NCI-H2196 (cell line): ENCODE data around the gene PCARE.
A peak's percentile ranks its signal among the peaks of the same experiment; 100 is the strongest.
"Not testable (repeated sequence)": the region's sequence is repeated elsewhere in the genome, so short reads cannot be mapped to it uniquely, and the experiment has no call there.

Source experiments
- DNase-seq: peaks from one replicate; lab custom pipeline; 2025; ENCODE audit not compliant: unreplicated experiment; lab: John Stamatoyannopoulos, UW

PCARE gene

DNA sequence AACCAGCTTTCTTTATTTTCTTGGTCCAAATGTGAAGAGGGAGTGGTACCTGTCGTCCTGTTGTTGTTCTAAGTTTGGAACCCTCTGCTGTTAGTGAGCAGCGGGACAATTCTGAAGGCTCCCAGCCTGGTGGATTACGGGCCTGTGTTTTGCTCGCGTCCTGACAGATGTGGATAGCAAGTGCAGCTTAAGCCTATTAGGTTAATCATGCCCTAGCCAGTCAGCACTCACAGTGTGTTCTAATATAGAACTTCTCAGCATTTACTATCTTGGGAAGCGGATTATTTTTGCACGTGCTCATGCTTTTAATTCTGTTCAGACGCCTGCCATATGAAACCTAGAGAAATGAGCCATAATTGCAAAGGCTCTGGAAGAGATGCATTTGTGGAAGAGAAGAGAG is at the start of gene PCARE:
TSS of gene PCARE (minus strand) at position 113 of the 400 bp plus-strand sequence. CDS start 262 bp downstream, outside the sequence.
- no peak for DNase-seq

DNA sequence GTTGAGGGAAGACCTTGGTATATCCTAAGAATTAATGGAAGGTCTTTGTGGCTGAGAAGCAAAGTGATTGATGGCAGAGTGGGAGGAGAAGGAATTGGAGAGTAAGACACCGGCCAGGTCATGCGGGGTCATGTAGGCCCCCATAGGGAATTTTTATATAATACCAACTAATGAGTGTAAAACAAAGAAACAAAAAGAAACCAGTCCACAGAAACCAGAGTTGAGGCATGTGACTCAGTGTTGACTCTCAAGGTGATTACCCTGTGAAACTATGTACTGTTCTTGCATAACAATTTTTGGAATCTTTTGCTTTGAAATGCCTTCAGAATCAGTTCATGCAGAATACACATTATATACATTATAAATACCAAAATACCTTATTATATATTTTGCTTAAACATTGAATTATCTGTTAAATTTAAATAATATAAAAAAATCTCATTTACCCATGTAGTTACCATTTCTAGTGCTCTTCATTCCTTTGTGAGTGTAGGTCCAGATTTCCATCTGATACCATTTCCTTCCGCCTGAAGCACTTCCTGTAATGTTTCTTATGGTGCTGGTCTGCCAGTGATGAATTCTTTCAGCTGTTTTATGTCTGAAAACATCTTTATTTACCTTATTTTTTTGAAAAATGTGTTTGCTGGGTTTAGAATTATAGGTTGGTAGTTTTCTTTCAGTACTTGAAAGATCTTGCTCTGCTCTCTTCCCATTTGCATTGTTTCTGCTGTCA is 49.5 kb upstream of the PCARE start:
- no peak for DNase-seq

- no peak for DNase-seq
Measured at GRCh38 chr2:29120846-29121245, 46.5 kb upstream of the PCARE start.

DNA sequence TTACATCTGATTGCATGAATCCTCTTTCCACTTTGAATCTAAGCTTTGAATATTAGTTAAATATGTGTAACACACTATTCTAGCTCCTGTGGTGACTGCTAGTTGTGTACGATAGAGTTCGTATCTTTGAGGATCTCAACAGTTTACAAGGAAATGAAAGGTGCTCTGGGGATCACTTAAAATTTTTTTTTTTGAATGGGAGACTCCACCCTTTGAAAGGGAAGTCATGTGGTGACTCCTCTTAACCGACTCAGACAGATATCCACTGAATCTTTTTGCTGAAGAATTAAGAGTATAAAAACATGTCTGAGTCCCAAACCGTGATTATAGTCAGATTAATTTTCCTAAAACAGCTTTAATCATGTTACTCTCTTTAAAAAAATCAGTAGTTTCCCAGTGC is 44.9 kb upstream of the PCARE start:
- DNase-seq, result no peak

DNA sequence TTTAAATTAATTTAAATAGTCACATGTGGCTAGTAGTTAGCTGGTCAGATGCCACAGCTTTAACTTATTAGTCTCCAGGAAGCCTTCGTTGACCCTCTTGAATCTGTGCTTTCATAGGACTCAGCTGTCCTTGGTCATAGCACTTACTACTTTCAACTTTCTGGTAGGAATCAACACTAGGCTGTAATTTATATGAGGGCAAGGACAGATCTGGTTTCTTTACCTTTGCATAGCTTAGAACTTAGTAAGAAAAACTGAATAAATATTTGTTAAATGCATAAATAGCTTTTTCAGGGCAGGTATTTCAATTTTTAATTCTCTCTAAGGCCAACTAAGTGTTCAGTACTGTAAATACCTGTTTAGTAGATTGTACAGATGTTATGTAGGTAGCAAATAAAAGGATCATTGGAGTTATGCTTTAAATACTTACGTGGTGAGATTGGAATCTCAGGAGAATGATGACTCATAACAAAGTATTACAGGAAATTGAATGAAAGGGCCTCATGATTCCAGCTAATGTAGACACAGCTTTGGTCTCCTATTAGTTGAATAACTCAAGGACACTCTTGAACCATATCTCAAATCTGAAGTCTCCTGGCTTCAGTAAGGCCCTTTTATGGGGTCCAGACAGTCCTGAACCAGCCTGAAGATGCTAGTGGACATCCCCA is 43.4 kb upstream of the PCARE start:
- DNase-seq, result no peak

GRCh38 chr2:29115797-29116781 is 41.8 kb upstream of the PCARE start:
- no peak for DNase-seq

DNA sequence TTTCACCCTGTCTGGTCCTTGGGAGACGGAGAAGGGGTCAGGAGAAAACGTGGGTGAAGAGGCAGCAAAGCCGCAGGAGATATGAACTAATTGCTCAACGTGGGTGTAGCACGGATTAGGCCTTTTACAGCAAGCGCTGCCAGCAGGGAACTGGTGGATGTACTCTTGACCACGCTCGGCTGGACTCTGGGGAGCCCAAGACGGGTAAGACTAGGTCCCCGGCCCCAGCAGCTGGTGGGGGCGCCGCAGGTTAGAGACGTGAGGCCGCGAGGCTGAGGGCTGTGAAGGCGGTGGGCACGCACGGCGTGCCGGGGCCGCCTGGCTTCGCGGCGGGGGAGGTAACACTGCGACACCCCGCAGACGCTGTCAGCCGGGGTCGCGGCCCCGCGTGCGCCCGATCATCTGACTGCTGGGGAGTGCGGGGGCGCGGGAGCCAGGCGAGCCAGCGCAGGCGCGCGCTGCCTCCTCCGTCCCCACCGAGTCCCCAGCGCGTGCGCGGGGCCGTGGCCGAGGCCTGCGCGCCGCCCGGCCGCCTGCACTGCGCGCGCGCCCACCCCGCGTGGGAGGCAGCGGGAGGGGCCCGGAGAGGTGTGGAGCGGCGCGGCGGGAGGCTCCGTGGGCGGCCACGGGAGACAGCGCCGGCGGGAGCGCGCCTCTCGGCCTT is 40.8 kb upstream of the PCARE start, which contains the start of gene CLIP4:
TSS of gene CLIP4 (plus strand) at position 470 of the 664 bp plus-strand sequence. CDS start 5,974 bp downstream, outside the sequence.
- no peak for DNase-seq

GRCh38 chr2:29114586-29114945 is 40.2 kb upstream of the PCARE start:
- no peak for DNase-seq

GRCh38 chr2:29113891-29114321 is 39.6 kb upstream of the PCARE start:
- DNase-seq, result peak; percentile 23

DNA sequence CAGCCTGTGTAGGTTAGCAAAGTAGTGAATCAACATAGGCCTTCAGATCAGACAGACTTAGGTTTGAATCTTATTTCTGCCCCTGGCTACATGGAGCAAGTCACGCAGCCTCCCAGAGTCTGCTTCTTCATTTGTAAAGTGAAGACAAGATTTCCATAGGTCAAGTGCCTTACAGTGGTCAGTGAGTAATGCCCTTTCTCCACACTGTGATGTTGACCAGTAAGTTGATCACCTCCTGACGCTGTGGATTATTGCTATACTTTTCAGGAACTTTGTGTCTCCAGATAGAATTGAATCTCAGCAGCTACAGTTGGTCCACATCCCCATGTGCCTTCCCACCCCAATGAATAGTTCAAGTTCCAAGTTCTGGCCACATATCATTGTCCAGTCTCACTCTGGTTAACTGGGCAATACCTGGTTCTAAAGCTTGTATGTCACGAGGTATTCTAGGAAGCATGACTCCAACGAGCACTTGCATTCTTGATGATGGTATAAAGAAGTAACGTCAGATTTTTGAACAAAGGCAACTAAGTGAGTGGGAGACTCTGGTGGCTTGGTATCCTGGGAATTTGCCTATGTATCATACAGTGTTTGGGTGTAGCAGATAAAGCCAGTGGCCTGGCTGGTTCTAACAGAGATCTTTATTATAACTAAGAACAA is 38.8 kb upstream of the PCARE start:
- DNase-seq, result no peak

GRCh38 chr2:29112379-29112778 is 38.1 kb upstream of the PCARE start:
- DNase-seq, result no peak

DNA sequence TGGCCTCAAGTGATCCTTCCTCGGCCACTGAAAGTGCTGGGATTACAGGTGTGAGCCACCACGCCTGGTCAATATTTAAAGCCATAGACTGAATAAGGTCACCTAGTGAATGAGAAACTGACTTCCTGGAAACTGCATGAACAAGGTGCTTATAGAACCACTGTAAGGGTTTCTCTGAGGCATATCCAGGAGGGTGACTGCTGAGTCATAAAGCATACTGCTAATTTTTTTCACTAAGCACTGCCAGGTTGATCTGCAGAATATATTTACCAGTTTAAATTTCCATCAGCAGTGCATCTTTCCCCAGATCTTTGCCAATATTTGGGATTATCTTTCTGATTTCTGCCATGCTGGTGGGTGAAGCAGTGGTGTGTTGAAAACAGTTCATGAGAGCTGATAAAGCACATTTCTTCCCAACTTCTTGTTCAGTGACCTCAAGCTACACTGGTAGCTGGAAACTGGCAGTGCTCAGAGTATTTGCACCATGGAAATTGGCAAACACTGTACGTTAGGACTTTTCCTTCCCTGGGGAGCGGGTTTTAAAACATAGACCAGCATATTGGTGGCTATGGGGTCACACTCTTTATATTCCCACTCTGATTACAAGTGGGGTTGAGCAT is 36.7 kb upstream of the PCARE start:
- no peak for DNase-seq

GRCh38 chr2:29109246-29109645 is 34.9 kb upstream of the PCARE start:
- no peak for DNase-seq

DNA sequence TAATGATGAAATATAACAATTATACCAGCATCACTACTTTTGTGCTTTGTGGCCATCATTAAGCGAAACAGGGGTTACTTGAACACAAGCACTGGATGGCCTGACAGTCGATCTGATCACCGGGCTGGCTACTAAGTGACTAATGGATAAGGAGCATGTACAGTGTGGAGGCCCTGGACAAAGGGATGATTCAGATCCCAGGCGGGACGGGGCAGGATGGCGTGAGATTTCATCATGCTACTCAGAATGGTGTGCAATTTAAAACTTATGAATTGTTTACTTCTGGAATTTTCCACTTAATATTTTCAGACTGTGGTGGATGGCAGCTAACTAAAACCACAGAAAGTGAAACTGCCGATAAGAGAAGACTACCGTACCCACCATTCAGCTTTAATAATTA is 33.9 kb upstream of the PCARE start:
- no peak for DNase-seq

DNA sequence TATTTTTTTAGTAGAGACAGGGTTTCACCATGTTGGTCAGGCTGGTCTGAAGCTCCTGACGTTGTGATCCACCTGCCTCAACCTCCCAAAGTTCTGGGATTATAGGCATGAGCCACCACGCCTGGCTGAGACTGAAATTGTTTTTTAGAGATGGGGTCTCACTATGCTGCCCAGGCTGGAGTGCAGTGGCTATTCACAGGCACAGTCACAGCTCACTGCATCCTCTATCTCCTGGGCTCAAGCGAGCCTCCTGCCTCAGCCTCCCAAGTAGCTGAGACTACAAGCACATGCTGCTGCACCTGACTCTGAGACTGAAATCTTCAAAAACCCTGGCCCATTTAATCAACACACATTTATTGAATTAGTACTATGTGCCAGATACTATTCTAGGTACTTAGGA is 33.2 kb upstream of the PCARE start:
- DNase-seq, result not testable (repeated sequence)

DNA sequence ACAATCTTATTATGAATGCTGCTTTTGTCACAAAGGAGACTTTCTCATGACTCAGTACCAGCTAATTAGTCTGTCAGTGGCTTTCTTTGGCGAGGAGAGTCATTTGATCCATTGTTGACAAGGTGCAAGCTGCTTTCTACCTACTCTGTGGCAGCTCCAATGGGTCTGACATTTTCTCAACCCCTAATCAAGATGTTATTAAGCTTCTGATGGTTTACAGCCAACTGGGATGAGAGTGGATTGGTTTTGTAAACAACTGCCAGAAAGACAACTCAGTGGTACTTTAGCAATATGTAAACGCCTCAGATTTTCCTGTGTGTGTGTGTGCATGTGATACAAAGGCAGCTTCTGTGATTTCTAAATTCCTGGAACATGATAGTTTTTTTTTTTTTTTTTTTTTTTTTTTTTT is 32.7 kb upstream of the PCARE start:
- no peak for DNase-seq

GRCh38 chr2:29106256-29106655 is 31.9 kb upstream of the PCARE start:
- DNase-seq, result no peak

- no peak for DNase-seq
Measured at GRCh38 chr2:29105375-29105774, 31.1 kb upstream of the PCARE start.

DNA sequence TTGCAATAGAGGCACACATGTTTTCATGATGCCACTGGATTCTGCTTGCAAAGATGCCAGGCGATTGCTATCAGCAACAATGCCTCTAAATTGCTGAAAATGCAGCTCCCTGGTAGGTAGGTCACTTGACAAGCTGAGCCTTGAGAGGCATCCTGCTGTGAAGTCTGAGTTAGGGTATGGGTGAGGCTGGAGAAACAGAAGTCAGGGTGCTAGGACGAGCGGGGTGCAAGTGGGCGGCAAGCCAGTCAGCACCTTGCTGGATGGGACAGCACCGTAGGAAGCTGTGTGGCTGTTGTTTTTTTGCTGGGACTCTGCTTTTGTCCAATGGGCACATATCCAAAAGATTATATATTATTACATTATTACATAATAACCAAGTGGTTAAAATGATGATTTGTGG is 30.4 kb upstream of the PCARE start:
- DNase-seq, result no peak

- no peak for DNase-seq
Measured at GRCh38 chr2:29100564-29100963, 26.2 kb upstream of the PCARE start.
